Small intestine (tissue), 7 donors: Measurements from ENCODE around the gene CNOT4. TPM values are rescaled to one million over a fixed set of nuclear protein-coding genes. Genes with fewer than 3 reads are reported as not detected.
"Not testable (repeated sequence)": the region's sequence is repeated elsewhere in the genome, so short reads cannot be mapped to it uniquely, and the experiment has no call there.

Source experiments
- DNase-seq, 2 donors: peaks; one replicate each; pipeline versions ENCODE4 v3.0.0 to v3.0.0-alpha.2; 2013
- FAIRE-seq: peaks from 2 replicates; lab custom pipeline; 2012; peaks lifted over from hg19 to GRCh38; lab: Jason Lieb, UNC
- H3K27ac ChIP-seq, 3 donors: one replicate each; pipeline ENCODE4 v1.5.1; 2013; ENCODE audit warnings: low read length in 2 of 3, mild to moderate bottlenecking in 2 of 3, control low read depth in 1 of 3, inconsistent platforms in 1 of 3, low read depth in 1 of 3, moderate library complexity in 1 of 3
- H3K27me3 ChIP-seq, 3 donors: one replicate each; pipeline ENCODE4 v1.6.1; 2013; ENCODE audit warnings: low read length in 3 of 3, inconsistent platforms in 1 of 3; ENCODE audit not compliant: control insufficient read depth in 3 of 3, insufficient read depth in 3 of 3
- H3K36me3 ChIP-seq, 3 donors: one replicate each; pipeline ENCODE4 v1.6.1; 2013; ENCODE audit warnings: low read length in 3 of 3, inconsistent platforms in 1 of 3, low read depth in 1 of 3, mild to moderate bottlenecking in 1 of 3, moderate library complexity in 1 of 3; ENCODE audit not compliant: control insufficient read depth in 3 of 3, insufficient read depth in 2 of 3
- H3K4me1 ChIP-seq, 3 donors: one replicate each; pipeline ENCODE4 v1.6.1; 2013; ENCODE audit warnings: low read length in 2 of 3, inconsistent platforms in 1 of 3, low read depth in 1 of 3, mild to moderate bottlenecking in 1 of 3, moderate library complexity in 1 of 3; ENCODE audit not compliant: control insufficient read depth in 3 of 3, insufficient read depth in 2 of 3
- H3K4me3 ChIP-seq, 3 donors: one replicate each; pipeline ENCODE4 v1.5.1; 2013; ENCODE audit warnings: low read length in 3 of 3, control low read depth in 1 of 3, inconsistent platforms in 1 of 3, low read depth in 1 of 3, mild to moderate bottlenecking in 1 of 3, moderate library complexity in 1 of 3
- H3K9me3 ChIP-seq, 2 donors: one replicate each; pipeline ENCODE4 v1.6.1; 2013; ENCODE audit warnings: low read depth in 1 of 2, low read length in 1 of 2; ENCODE audit not compliant: control insufficient read depth in 2 of 2, insufficient read depth in 1 of 2
- WGBS, 3 donors: extraction: QIAGEN DNeasy Blood & Tissue Kit; methylation state at CpG; one replicate each; pipeline ENCODE4 v1.1.7; 2013; 5-methylcytosine and 5-hydroxymethylcytosine counted together
- polyA plus RNA-seq, 4 donors: library from polyadenylated mRNA; stranded (reverse) in 3 of 4; unstranded in 1 of 4; fragments of 200-250 nt in 3 of 4; fragments of 120-200 nt in 1 of 4; gene quantifications; one replicate each; pipeline versions ENCODE4 v1.2.1 to v1.2.3, GENCODE V29; 2013
- donor health status: healthy with polysubstance abuse.
- donor health status: control.
- donor health status: control.
- donor health status: Bipolar disorder and iron deficiency.
- donor health status: healthy.

Gene CNOT4
- polyA plus RNA-seq, 4 donors, result 5.1 to 19.3 (median 6.2) TPM

DNA sequence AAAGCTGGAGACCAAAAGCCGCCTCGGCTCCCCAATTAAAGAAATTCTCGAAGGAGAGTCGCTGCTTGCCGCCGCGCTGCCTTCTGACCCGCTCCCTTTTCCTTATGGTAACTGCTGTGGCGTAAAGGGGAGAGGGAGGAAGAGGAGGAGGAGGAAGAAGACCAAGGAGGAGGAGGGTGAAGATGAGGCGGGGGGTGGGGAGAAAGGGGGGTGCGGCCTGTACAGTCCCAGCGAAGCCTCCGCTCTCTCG is 388 bp downstream of the CNOT4 start:
- FAIRE-seq, result no peak
- DNase-seq, result no peak
- WGBS, 3 donors, result 0% methylated on average over 13 to 14 of the region's 14 CpGs

DNA sequence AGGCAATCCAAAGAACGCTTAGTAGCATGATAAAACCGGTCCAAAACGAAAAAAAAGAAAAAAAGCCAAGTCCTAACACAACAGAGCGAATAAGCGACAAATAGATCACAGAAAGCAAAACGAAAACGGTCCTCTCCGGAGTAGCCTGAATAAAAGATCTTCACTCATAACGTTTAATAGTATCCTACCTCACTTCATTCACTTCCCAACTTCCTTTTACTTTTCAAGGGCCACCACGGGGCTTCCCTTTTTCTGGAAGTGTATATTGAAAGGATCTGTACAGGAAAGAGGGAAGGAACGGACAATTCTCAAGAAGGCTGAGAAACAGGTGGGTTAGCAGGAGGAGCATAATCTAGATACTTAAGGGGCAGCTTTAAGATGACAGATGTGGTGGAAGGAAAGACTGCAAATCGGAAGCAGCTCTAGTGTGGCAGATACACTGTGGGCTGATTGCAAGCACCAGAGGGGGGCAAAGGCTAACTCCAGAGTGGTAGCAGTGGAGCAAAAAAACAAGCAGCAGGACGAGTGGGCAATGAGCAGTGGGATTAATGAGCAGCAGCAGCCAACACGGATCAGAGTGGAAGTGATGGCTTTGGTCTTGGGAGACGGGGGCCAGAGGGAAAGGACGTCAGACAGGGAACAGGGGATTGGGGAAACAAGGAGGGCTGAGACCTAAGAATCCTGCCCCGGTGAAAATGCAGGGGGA is 866 bp downstream of the CNOT4 start:
- FAIRE-seq, result no peak
- 1% methylated on average over 17 of the region's 17 CpGs for WGBS, 3 donors
- H3K4me3 ChIP-seq, result peak overlapping the region; percentile 53 to 74 (median 69)
- peak overlapping the region; percentile 8 to 96 (median 90) for H3K27ac ChIP-seq
- no peaks in the 10 kb centered on the region for H3K9me3 ChIP-seq
- peaks cover 0 to 2% (median 2%) of the 10 kb centered on the region in 3 donors for H3K4me1 ChIP-seq
- no peaks in the 10 kb centered on the region for H3K36me3 ChIP-seq
- H3K27me3 ChIP-seq, result no peaks in the 10 kb centered on the region
- peak; percentile 51 to 72 for DNase-seq

More for the DNA sequence above, 388 bp downstream of the CNOT4 start:
- H3K27ac ChIP-seq, result peak overlapping the region; percentile 8 to 96 (median 90)
- H3K27me3 ChIP-seq, result no peaks in the 10 kb centered on the region
- H3K9me3 ChIP-seq, result no peaks in the 10 kb centered on the region
- no peaks in the 10 kb centered on the region for H3K36me3 ChIP-seq
- H3K4me1 ChIP-seq, result peaks cover 0 to 2% (median 2%) of the 10 kb centered on the region in 3 donors
- peak overlapping the region; percentile 53 to 74 (median 69) for H3K4me3 ChIP-seq

DNA sequence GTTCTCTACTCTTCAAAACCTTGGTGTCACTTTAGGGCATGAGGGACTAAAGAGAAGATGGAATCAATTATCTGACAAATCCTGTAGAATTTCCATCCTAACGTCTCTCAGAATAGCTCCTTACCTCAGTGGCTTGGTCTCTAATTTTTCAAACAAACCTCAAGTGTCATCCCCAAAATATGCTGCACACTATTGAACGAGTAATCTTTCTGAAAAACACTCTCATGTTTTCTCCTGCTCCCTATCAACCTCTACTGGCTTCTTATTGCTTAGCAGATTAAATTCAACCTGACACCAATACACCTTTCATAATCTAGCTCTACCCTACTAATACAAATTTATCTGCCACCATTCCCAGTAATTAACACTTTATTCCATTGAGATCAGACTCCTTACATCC is 8.5 kb downstream of the CNOT4 start:
- WGBS, 3 donors, result 87 to 91% (median 87%) methylated on average over 2 of the region's 2 CpGs
- H3K27me3 ChIP-seq, result no peaks in the 10 kb centered on the region
- H3K4me1 ChIP-seq, result peaks cover 0 to 4% (median 0%) of the 10 kb centered on the region in 3 donors
- no peak for FAIRE-seq
- no peak overlapping the region for H3K27ac ChIP-seq
- DNase-seq, result no peak
- H3K36me3 ChIP-seq, result no peaks in the 10 kb centered on the region
- H3K9me3 ChIP-seq, result no peaks in the 10 kb centered on the region
- H3K4me3 ChIP-seq, result no peak overlapping the region

DNA sequence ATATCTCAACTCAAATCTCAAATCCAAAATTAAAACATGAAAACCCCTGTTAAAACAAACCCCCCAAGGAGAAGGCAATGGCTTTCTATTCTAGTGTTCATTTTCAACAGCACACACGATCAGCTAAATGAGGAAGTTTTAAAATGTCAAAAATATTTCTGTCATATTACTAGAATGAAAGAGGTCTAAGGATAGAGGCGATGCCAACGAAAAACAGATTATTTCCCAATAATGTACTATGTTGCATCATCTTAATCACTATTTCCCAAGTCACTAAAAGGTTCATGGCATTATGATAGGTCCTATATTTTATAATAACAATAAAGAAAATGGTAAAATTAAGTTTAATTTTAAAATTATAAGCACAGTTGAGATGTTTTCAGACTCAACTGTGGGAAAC is 10.1 kb downstream of the CNOT4 start:
- WGBS, 3 donors, result 64 to 78% (median 78%) methylated on average over 3 of the region's 3 CpGs
- peaks cover 0 to 7% (median 0%) of the 10 kb centered on the region in 3 donors for H3K4me1 ChIP-seq
- H3K27me3 ChIP-seq, result no peaks in the 10 kb centered on the region
- FAIRE-seq (no peak), DNase-seq (no peak)
- no peaks in the 10 kb centered on the region for H3K36me3 ChIP-seq
- no peak overlapping the region for H3K4me3 ChIP-seq
- no peaks in the 10 kb centered on the region for H3K9me3 ChIP-seq
- no peak overlapping the region for H3K27ac ChIP-seq

DNA sequence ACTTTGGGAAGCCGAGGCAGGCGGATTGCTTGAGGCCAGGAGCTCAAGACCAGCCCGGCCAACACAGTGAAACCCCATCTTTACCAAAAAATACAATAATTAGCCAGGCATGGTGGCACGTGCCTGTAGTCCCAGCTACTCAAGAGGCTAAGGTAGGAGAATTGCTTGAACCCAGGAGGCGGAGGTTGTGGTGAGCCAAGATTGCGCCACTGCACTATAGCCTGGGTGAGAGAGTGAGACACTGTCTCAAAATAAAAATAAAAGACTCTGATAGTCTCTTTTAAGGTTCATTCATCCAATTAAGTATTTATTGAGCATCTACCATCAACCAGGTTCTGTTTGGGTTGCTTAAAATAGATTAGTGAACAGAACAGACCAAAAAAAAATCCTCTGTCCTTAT is 12.7 kb downstream of the CNOT4 start:
- H3K9me3 ChIP-seq, FAIRE-seq, H3K4me3 ChIP-seq, H3K36me3 ChIP-seq, H3K27ac ChIP-seq, DNase-seq, H3K27me3 ChIP-seq: not testable (repeated sequence)
- WGBS, 3 donors, result 95 to 98% (median 96%) methylated on average over 6 of the region's 6 CpGs
- peaks cover 0 to 10% (median 0%) of the 10 kb centered on the region in 3 donors for H3K4me1 ChIP-seq

DNA sequence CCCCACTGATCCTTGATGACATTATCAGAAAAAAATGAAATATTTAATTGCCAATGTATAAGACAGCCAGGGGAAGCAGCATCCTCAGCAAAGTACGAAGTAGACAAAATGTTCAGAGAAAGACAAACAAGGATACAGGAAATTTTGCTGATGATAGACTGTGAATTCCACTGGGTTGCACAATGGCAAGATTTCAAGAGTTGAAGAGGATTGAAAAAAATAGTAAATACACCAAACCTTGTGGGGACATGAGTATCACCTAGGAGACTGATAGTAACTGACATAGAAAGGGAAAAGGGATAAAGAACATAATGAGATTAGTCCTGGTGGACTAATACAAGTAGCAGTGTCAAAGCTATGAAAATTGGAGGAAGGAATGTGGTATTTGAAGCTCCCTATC is 16.5 kb downstream of the CNOT4 start:
- no peak overlapping the region for H3K27ac ChIP-seq
- H3K27me3 ChIP-seq, result no peaks in the 10 kb centered on the region
- H3K9me3 ChIP-seq, result no peaks in the 10 kb centered on the region
- DNase-seq (no peak), FAIRE-seq (no peak)
- 89 to 94% (median 93%) methylated on average over 1 of the region's 1 CpG for WGBS, 3 donors
- H3K4me3 ChIP-seq, result no peak overlapping the region
- H3K36me3 ChIP-seq, result peaks cover 0 to 3% (median 1%) of the 10 kb centered on the region in 3 donors
- peaks cover 3 to 11% (median 4%) of the 10 kb centered on the region in 3 donors for H3K4me1 ChIP-seq

DNA sequence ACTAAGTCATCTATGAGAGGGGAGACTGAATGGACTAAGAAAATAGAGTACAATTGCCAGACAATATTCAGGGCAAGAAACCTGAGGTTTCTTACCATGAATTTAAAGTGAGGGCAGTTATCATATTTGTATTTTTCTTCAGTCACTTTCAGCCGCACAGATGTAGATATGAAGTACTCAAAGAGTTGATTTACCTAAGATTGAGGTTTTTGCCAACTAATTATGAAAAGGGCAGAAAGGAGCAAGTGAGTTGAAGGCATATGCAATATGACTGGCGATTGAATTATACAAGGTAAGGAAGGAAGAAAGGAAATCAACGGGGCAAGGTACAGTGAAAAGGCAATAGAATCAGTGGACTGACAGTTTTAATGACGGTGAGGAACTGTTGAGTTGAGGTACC is 17.8 kb downstream of the CNOT4 start:
- FAIRE-seq (no peak), DNase-seq (no peak)
- WGBS, 3 donors, result 82 to 89% (median 87%) methylated on average over 4 of the region's 4 CpGs
- Histone ChIP-seq H3K9me3 (no peaks in the 10 kb centered on the region), H3K27me3 (no peaks in the 10 kb centered on the region), H3K4me1 (peaks cover 3 to 11% (median 4%) of the 10 kb centered on the region in 3 donors), H3K27ac (no peak overlapping the region), H3K36me3 (peaks cover 0 to 3% (median 1%) of the 10 kb centered on the region in 3 donors), H3K4me3 (no peak overlapping the region)

DNA sequence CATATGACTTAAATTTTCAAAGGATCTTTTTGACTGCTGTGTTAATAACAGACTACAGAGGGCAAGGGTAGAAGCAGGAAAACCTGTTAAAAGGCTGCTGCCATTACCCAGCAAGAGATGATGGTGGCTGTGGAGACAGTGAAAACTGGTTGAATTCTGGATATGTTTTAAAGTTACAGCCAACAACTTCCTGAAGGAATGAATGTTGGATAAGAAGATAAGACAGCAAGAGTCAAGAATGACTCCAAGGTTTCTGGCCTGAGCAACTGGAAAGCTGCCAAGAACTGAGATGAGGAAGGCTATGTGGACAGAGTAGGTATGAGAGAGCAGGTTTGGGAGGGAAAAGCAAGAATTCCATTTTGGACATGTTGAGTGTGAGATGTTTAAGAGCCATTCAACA is 19.1 kb downstream of the CNOT4 start:
- Histone ChIP-seq H3K36me3 (peaks cover 0 to 3% (median 1%) of the 10 kb centered on the region in 3 donors), H3K4me3 (no peak overlapping the region), H3K4me1 (peaks cover 3 to 7% (median 4%) of the 10 kb centered on the region in 3 donors), H3K9me3 (no peaks in the 10 kb centered on the region), H3K27me3 (no peaks in the 10 kb centered on the region), H3K27ac (peak overlapping the region in 1 of 3 donors; percentile 20)
- FAIRE-seq (no peak), DNase-seq (peak; percentile 27 to 73)

DNA sequence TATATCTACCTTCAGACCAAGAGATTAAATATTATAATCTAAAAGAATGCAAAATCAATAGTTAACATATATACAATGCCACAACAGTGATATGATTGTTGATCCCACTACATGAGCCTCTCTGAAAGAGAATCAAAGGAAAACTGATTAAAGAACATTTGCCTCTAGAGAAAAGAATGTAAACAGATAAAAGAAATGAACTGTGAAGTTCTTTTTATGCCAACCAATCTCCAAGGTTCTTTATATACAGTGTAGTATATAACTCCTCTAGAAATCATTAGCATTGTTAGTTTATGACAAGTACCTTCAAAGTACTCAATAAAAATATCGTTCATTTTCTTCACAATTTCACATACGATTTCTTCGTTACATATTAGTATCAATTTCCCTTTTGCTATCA is 20.1 kb downstream of the CNOT4 start:
- Histone ChIP-seq H3K27ac (no peak overlapping the region), H3K9me3 (no peaks in the 10 kb centered on the region), H3K36me3 (peaks cover 0 to 7% (median 1%) of the 10 kb centered on the region in 3 donors), H3K4me3 (no peak overlapping the region), H3K4me1 (peaks cover 3 to 7% (median 4%) of the 10 kb centered on the region in 3 donors), H3K27me3 (no peaks in the 10 kb centered on the region)
- WGBS, 3 donors, result 88 to 93% (median 90%) methylated on average over 3 of the region's 3 CpGs
- FAIRE-seq, result no peak
- no peak for DNase-seq
